Testis (tissue), 3 donors: ENCODE results near the gene SUCLG2. TPM values are rescaled to one million over a fixed set of nuclear protein-coding genes. Genes with fewer than 3 reads are reported as not detected.

Experiments
- DNase-seq: peaks from one replicate; pipeline ENCODE4 v3.0.0-alpha.2; 2019
- H3K27ac ChIP-seq, 2 donors: fragments of 200-600 bp; sonication (generic); one replicate each; pipeline ENCODE4 v1.5.1; 2019
- H3K27me3 ChIP-seq: fragments of 200-600 bp; sonication (generic); one replicate; pipeline ENCODE4 v1.5.1; 2019
- H3K36me3 ChIP-seq: fragments of 200-600 bp; sonication (generic); one replicate; pipeline ENCODE4 v1.5.1; 2017; ENCODE audit warnings: low read depth; ENCODE audit errors: missing control alignments
- H3K4me1 ChIP-seq: fragments of 200-600 bp; sonication (generic); one replicate; pipeline ENCODE4 v1.5.1; 2019
- H3K4me3 ChIP-seq, 2 donors: fragments of 200-600 bp; sonication (generic); one replicate each; pipeline ENCODE4 v1.5.1; 2017 to 2019
- H3K9me3 ChIP-seq: fragments of 200-600 bp; sonication (generic); one replicate; pipeline ENCODE4 v1.5.1; 2017
- POLR2A ChIP-seq: fragments of 450-650 bp; IDR thresholded peaks from one replicate; pipeline ENCODE4 v1.6.1; 2017; ENCODE audit warnings: antibody characterized with exemption, mild to moderate bottlenecking, moderate library complexity
- WGBS, 2 donors: methylation state at CpG; one replicate each; pipeline ENCODE4 v1.1.5; 2018; 5-methylcytosine and 5-hydroxymethylcytosine counted together
- intact Hi-C: fragments of 100-400 bp; cut with DNase I; formaldehyde crosslinking; loops from one replicate; pipeline ENCODE4 v1.15.1; 2023; ENCODE audit warnings: low total_unique reads
- polyA plus RNA-seq: library from polyadenylated mRNA; stranded (reverse); fragments of 350-450 nt; fragmentation: Illumina TruSeq; extraction: RNeasy Lipid Tissue Mini Kit (QIAGEN cat#74804); gene quantifications from one replicate; pipeline ENCODE4 v1.2.3, GENCODE V29; 2014; ENCODE audit warnings: low read depth, low replicate concordance; ENCODE audit not compliant: insufficient read depth
- total RNA-seq, 2 donors: library from RNA; depleted of rRNA; stranded (reverse); fragments of >200 nt; gene quantifications; one replicate each; pipeline ENCODE4 v1.2.3, GENCODE V29; 2016
- TF ChIP-seq, protein P1 (sequence below), 3 experiments: fragments of 450-650 bp in 2 of 3; fragments of 200-600 bp in 1 of 3; sonication (generic) in 1 of 3; IDR thresholded peaks; one replicate each; pipeline ENCODE4 v1.5.1; 2016 to 2019; ENCODE audit warnings: antibody characterized with exemption in 3 of 3, mild to moderate bottlenecking in 2 of 3, moderate library complexity in 1 of 3

The SUCLG2 gene
- total and polyA plus RNA-seq, 3 donors from 2014 or later = 18.0 to 28.7 (median 23.8) TPM

DNA sequence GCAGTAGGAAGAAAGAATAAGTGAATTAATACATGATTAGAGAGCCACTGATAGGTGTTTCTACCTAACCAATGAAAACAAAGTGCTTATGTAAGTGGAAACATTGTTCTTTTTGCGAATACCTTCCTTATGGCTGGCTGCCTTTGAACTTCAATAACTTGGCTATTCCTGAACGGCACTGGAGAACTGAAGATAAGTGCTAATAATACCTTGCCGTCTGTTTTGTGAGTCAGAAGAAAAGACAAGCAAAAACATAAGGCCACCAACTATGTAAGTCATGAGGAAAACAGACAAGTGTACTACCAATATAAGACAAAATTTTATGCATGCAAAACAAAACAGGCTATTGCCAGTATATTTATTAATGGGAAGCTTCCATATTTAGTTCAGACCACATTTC, 160.6 kb downstream of the SUCLG2 start:
- intact Hi-C loops = no loop called here
- DNase-seq = no peak
- Histone ChIP-seq H3K4me3 (no peak overlapping the region), H3K4me1 (no peaks in the 10 kb centered on the region), H3K36me3 (no peaks in the 10 kb centered on the region), H3K9me3 (no peaks in the 10 kb centered on the region), H3K27me3 (no peaks in the 10 kb centered on the region), H3K27ac (no peak overlapping the region)
- TF ChIP-seq, protein P1, sequence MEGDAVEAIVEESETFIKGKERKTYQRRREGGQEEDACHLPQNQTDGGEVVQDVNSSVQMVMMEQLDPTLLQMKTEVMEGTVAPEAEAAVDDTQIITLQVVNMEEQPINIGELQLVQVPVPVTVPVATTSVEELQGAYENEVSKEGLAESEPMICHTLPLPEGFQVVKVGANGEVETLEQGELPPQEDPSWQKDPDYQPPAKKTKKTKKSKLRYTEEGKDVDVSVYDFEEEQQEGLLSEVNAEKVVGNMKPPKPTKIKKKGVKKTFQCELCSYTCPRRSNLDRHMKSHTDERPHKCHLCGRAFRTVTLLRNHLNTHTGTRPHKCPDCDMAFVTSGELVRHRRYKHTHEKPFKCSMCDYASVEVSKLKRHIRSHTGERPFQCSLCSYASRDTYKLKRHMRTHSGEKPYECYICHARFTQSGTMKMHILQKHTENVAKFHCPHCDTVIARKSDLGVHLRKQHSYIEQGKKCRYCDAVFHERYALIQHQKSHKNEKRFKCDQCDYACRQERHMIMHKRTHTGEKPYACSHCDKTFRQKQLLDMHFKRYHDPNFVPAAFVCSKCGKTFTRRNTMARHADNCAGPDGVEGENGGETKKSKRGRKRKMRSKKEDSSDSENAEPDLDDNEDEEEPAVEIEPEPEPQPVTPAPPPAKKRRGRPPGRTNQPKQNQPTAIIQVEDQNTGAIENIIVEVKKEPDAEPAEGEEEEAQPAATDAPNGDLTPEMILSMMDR (IDR thresholded peaks at IDR 0.05) = no peak
- 53 to 58% methylated on average over 3 of the region's 3 CpGs for WGBS, 2 donors

- peaks cover 5% of the 10 kb centered on the region for H3K4me1 ChIP-seq
- H3K4me3 ChIP-seq = no peak overlapping the region
- no peaks in the 10 kb centered on the region for H3K9me3 ChIP-seq
- no peaks in the 10 kb centered on the region for H3K27me3 ChIP-seq
- TF ChIP-seq POLR2A = no peak
- TF ChIP-seq, protein P1 (IDR thresholded peaks at IDR 0.05) = no peak
- 93 to 100% methylated on average over 1 of the region's 1 CpG for WGBS, 2 donors
- DNase-seq = no peak
- intact Hi-C loops = no loop called here
- no peaks in the 10 kb centered on the region for H3K36me3 ChIP-seq
- no peak overlapping the region for H3K27ac ChIP-seq
These were observed 163.8 kb downstream of the SUCLG2 start for GRCh38 chr3:67490658-67491057.

DNA sequence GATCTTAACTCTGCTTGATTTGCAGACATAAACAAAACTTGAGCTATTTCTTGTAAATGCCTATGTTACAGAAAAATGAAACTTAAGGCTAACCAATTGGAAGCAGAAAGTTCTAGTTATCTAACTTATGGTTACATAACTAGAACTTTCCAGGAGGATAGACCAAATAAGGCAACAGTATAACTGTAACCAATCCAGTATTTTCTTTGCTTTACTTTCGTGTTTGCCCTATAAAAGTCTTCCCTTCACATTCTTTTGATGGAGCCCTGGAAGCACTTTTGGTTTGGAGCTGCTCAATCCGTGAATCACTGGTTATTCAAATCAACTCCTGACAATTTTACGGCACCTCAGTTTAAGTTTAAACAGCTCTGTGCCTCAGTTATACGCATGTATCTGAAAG, 164.6 kb downstream of the SUCLG2 start:
- TF ChIP-seq, protein P1 (IDR thresholded peaks at IDR 0.05) = no peak
- TF ChIP-seq POLR2A = no peak
- H3K4me1 ChIP-seq = peaks cover 5% of the 10 kb centered on the region
- H3K9me3 ChIP-seq = no peaks in the 10 kb centered on the region
- no peaks in the 10 kb centered on the region for H3K36me3 ChIP-seq
- H3K27ac ChIP-seq = no peak overlapping the region
- no peak overlapping the region for H3K4me3 ChIP-seq
- no peak for DNase-seq
- 50 to 55% methylated on average over 4 of the region's 4 CpGs for WGBS, 2 donors
- intact Hi-C loops = no loop called here
- H3K27me3 ChIP-seq = no peaks in the 10 kb centered on the region

DNA sequence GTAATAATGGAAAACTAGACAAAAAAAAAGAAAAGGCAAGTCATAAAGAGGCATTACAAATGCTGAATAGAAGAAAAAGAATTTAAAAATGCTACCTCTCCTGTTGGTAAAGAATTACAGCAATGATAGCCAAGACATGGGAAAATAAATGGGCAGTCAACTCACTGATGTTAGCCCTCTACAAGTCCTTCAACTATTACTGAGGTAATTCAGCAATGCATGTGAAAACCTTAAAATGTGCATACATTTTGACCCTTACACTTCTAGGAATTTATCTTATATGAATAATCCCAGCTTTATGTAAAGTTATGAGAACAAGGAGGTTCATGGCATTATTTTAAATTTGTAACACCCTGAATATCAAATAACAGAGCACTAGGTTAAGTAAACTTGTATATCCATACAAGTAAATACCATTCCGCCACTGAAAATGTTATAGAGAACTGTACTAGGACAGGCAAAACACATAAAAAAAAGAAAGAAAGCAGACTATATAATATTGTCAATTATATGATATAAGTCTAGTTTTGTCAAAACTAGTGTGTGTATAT, 166.8 kb downstream of the SUCLG2 start:
- H3K36me3 ChIP-seq = no peaks in the 10 kb centered on the region
- H3K9me3 ChIP-seq = no peaks in the 10 kb centered on the region
- H3K27ac ChIP-seq = no peak overlapping the region
- intact Hi-C loops = no loop called here
- TF ChIP-seq, protein P1 (IDR thresholded peaks at IDR 0.05) = no peak
- no peak for TF ChIP-seq POLR2A
- peaks cover 5% of the 10 kb centered on the region for H3K4me1 ChIP-seq
- WGBS, 2 donors = 94 to 97% methylated on average over 1 of the region's 1 CpG
- no peak overlapping the region for H3K4me3 ChIP-seq
- H3K27me3 ChIP-seq = no peaks in the 10 kb centered on the region
- no peak for DNase-seq

DNA sequence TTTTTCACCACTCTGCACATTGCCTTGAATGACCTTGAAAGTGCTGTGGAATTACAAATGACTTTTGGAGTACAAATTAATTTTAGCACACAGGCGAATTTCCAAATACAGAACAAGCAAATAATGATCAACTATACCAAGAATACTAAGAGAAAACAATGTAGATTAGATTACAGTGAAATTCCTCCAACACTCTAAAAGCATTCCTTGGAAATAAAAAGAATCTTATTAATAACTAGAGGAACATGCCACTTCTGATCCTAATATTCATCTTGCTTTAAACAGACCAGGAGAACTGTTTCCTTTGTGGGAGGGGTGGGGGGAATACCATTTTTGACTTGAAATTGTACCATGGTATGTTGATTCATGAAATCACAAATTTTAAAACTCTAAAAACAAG, 167.5 kb downstream of the SUCLG2 start:
- TF ChIP-seq POLR2A = no peak
- TF ChIP-seq, protein P1 (IDR thresholded peaks at IDR 0.05) = no peak
- 21 to 50% methylated on average over 1 of the region's 1 CpG for WGBS, 2 donors
- H3K36me3 ChIP-seq = no peaks in the 10 kb centered on the region
- no peaks in the 10 kb centered on the region for H3K9me3 ChIP-seq
- H3K27me3 ChIP-seq = no peaks in the 10 kb centered on the region
- no peak overlapping the region for H3K4me3 ChIP-seq
- intact Hi-C loops = no loop called here
- DNase-seq = no peak
- H3K4me1 ChIP-seq = peaks cover 5% of the 10 kb centered on the region
- no peak overlapping the region for H3K27ac ChIP-seq
